ENCODE data around the gene TMEFF2. TPM values are rescaled to one million over a fixed set of nuclear protein-coding genes. Genes with fewer than 3 reads are reported as not detected.

TMEFF2 gene
- total RNA-seq, 4 donors from 2014 or later, result 0.27 to 0.32 TPM; not detected in 2

- H3K4me3 ChIP-seq, result peak overlapping the region; percentile 6 to 46 (median 24)
- TF ChIP-seq CTCF (IDR thresholded peaks at IDR 0.05) (no peak), EP300 (IDR thresholded peaks at IDR 0.05; ENCODE audit: low read depth) (no peak), POLR2AphosphoS5 (IDR thresholded peaks at IDR 0.05) (no peak)
- H3K9me3 ChIP-seq, result no peaks in the 10 kb centered on the region
- H3K4me1 ChIP-seq, result peaks cover 13 to 29% (median 24%) of the 10 kb centered on the region in 4 donors
- H3K36me3 ChIP-seq, result no peaks in the 10 kb centered on the region
- DNase-seq, result no peak
- intact Hi-C loops (cut with DNase I; ENCODE audit: low total_unique reads) (no loop called here), in situ Hi-C loops (cut with MboI; ENCODE audit: low pct_ligation_motif_present in 1 of 4, low pct_unique_long_range_greater_than_20kb in 1 of 4, low sequenced_read_pairs in 3 of 4) (no loop called here)
- WGBS, 2 donors (ENCODE audit: low coverage in 1 of 2), result 2 to 3% methylated on average over 12 to 43 of the region's 44 CpGs
- no peak overlapping the region for H3K27ac ChIP-seq
- peaks cover 99% of the 10 kb centered on the region for H3K27me3 ChIP-seq
These were observed 1.1 kb upstream of the TMEFF2 start for GRCh38 chr2:192195548-192196418.

GRCh38 chr2:192194265-192194865, 368 bp downstream of the TMEFF2 start:
- intact Hi-C loops (cut with DNase I; ENCODE audit: low total_unique reads) (no loop called here), in situ Hi-C loops (cut with MboI; ENCODE audit: low pct_ligation_motif_present in 1 of 4, low pct_unique_long_range_greater_than_20kb in 1 of 4, low sequenced_read_pairs in 3 of 4) (no loop called here)
- H3K9me3 ChIP-seq, result no peaks in the 10 kb centered on the region
- no peak for TF ChIP-seq CTCF (IDR thresholded peaks at IDR 0.05)
- H3K27ac ChIP-seq, result no peak overlapping the region
- no peak for DNase-seq
- H3K4me3 ChIP-seq, result peak overlapping the region in 3 of 4 donors; percentile 1 to 46 (median 33)
- 13% methylated on average over 35 of the region's 48 CpGs; no CpG with 5 or more reads in 1 of the 2 donors for WGBS, 2 donors (ENCODE audit: low coverage in 1 of 2)
- peaks cover 13 to 29% (median 24%) of the 10 kb centered on the region in 4 donors for H3K4me1 ChIP-seq
- peaks cover 88% of the 10 kb centered on the region for H3K27me3 ChIP-seq
- H3K36me3 ChIP-seq, result no peaks in the 10 kb centered on the region

GRCh38 chr2:192190474-192190873, 4.3 kb downstream of the TMEFF2 start:
- Histone ChIP-seq H3K9me3 (no peaks in the 10 kb centered on the region), H3K4me1 (peaks cover 10 to 15% (median 14%) of the 10 kb centered on the region in 4 donors), H3K4me3 (no peak overlapping the region), H3K27ac (no peak overlapping the region), H3K27me3 (peaks cover 61% of the 10 kb centered on the region), H3K36me3 (no peaks in the 10 kb centered on the region)
- no peak for DNase-seq
- TF ChIP-seq POLR2A (IDR thresholded peaks at IDR 0.05), result no peak
- TF ChIP-seq CTCF (IDR thresholded peaks at IDR 0.05), result peak in 3 of 5 experiments; percentile 23 to 31 (median 28)
- in situ Hi-C loops (cut with MboI; ENCODE audit: low pct_ligation_motif_present in 1 of 4, low pct_unique_long_range_greater_than_20kb in 1 of 4, low sequenced_read_pairs in 3 of 4), result no loop called here
- intact Hi-C loops (cut with DNase I; ENCODE audit: low total_unique reads), result no loop called here
- WGBS, 2 donors (ENCODE audit: low coverage in 1 of 2), result 35 to 40% methylated on average over 1 of the region's 1 CpG

- DNase-seq, result no peak
- intact Hi-C loops (cut with DNase I; ENCODE audit: low total_unique reads) (no loop called here), in situ Hi-C loops (cut with MboI; ENCODE audit: low pct_ligation_motif_present in 1 of 4, low pct_unique_long_range_greater_than_20kb in 1 of 4, low sequenced_read_pairs in 3 of 4) (no loop called here)
- TF ChIP-seq POLR2A (IDR thresholded peaks at IDR 0.05) (no peak), CTCF (IDR thresholded peaks at IDR 0.05) (no peak), POLR2AphosphoS5 (IDR thresholded peaks at IDR 0.05) (no peak), EP300 (IDR thresholded peaks at IDR 0.05; ENCODE audit: low read depth) (no peak)
- peaks cover 25% of the 10 kb centered on the region for H3K27me3 ChIP-seq
- no peaks in the 10 kb centered on the region for H3K36me3 ChIP-seq
- no peaks in the 10 kb centered on the region for H3K4me1 ChIP-seq
- WGBS, 2 donors (ENCODE audit: low coverage in 1 of 2), result 60 to 78% methylated on average over 5 of the region's 5 CpGs
- no peaks in the 10 kb centered on the region for H3K9me3 ChIP-seq
- H3K4me3 ChIP-seq, result no peak overlapping the region
- H3K27ac ChIP-seq, result no peak overlapping the region
These were observed 7.9 kb downstream of the TMEFF2 start for GRCh38 chr2:192186806-192187205.
